Measurements from ENCODE around the gene MMP1. TPM values are rescaled to one million over a fixed set of nuclear protein-coding genes. Genes with fewer than 3 reads are reported as not detected.

MMP1 gene
- total RNA-seq, 1 experiment from 2014 or later: not detected

DNA sequence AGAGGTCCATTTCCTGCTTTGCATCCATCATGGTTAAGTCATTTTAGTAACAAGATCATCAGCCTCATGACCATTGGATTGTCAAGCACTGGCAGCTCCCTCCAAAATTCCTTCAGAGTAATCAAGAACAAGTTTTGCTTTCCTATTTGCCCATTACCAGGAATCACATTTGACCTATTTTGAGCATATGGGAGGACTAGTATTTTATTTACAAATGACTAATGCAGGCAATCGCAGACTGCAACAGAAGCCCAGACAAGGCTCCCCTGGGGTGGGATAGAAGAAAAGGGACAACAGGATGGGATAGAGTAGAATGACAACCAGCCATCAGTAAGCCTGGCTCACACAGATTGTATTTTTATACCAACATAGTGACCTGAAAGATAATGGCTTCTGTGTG, 26.6 kb downstream of the MMP1 start:
- Histone ChIP-seq H3K18ac (ENCODE audit: insufficient read length, low read depth, low read length) (no peak overlapping the region), H3K23ac (ENCODE audit: insufficient read length, low read depth, low read length) (no peak overlapping the region), H2BK12ac (ENCODE audit: insufficient read length, low read depth, low read length) (no peak overlapping the region), H4K91ac (ENCODE audit: insufficient read length, low read depth, low read length) (no peak overlapping the region), H3K56ac (ENCODE audit: insufficient read length, low read depth, low read length) (no peak overlapping the region), H4K8ac (replicated peaks; ENCODE audit: insufficient read length, low read depth, low read length) (no peak overlapping the region), H3K79me2 (ENCODE audit: insufficient read depth, low read length) (no peaks in the 10 kb centered on the region), H4K20me1 (ENCODE audit: control insufficient read depth, insufficient read depth, insufficient read length) (no peaks in the 10 kb centered on the region), H3K4me2 (ENCODE audit: insufficient read depth, insufficient read length, low read length) (no peak overlapping the region), H3K4me1 (ENCODE audit: insufficient read depth, low read length) (no peaks in the 10 kb centered on the region), H3K27me3 (ENCODE audit: insufficient read depth, low read length) (no peaks in the 10 kb centered on the region), H2AFZ (ENCODE audit: low read length) (no peak overlapping the region), H3K9me3 (ENCODE audit: control insufficient read depth, low read depth, low read length) (no peaks in the 10 kb centered on the region), H2BK20ac (ENCODE audit: low read depth, low read length, poor library complexity, severe bottlenecking) (no peak overlapping the region), H3K14ac (ENCODE audit: insufficient read depth, low read length) (no peak overlapping the region), H2BK15ac (ENCODE audit: low read depth, low read length) (no peak overlapping the region), H3K4ac (ENCODE audit: low read depth, low read length) (no peak overlapping the region), H2BK120ac (ENCODE audit: low read depth, low read length, poor library complexity, severe bottlenecking) (no peak overlapping the region), H3K23me2 (ENCODE audit: insufficient read length, low read depth, low read length, poor library complexity, severe bottlenecking) (no peaks in the 10 kb centered on the region), H2BK5ac (ENCODE audit: insufficient read length, low read length) (no peak overlapping the region), H3T11ph (ENCODE audit: low read length) (no peak overlapping the region), H3K27ac (ENCODE audit: insufficient read length, low read depth, low read length) (no peak overlapping the region), H2AK5ac (ENCODE audit: insufficient read length, low read length) (no peak overlapping the region), H3K9ac (ENCODE audit: extremely low read depth, insufficient read length, low read length) (no peak overlapping the region), H3K79me1 (ENCODE audit: insufficient read depth, low read depth, low read length, poor library complexity, severe bottlenecking) (no peaks in the 10 kb centered on the region), H4K5ac (ENCODE audit: insufficient read length, low read depth, low read length) (no peak overlapping the region)
- Mint-ChIP-seq H3K4me3 (no peak overlapping the region), H3K27ac (no peak overlapping the region), H3K36me3 (ENCODE audit: insufficient read depth in 1 of 3, low read depth in 3 of 3) (no peaks in the 10 kb centered on the region), H3K27me3 (ENCODE audit: low read depth) (no peaks in the 10 kb centered on the region), H3K4me1 (peaks cover 5 to 9% of the 10 kb centered on the region in 2 experiments; a peak in 2 of 4 replicates), H3K9me3 (no peaks in the 10 kb centered on the region; a peak in 1 of 5 replicates)
- TF ChIP-seq, protein P1, sequence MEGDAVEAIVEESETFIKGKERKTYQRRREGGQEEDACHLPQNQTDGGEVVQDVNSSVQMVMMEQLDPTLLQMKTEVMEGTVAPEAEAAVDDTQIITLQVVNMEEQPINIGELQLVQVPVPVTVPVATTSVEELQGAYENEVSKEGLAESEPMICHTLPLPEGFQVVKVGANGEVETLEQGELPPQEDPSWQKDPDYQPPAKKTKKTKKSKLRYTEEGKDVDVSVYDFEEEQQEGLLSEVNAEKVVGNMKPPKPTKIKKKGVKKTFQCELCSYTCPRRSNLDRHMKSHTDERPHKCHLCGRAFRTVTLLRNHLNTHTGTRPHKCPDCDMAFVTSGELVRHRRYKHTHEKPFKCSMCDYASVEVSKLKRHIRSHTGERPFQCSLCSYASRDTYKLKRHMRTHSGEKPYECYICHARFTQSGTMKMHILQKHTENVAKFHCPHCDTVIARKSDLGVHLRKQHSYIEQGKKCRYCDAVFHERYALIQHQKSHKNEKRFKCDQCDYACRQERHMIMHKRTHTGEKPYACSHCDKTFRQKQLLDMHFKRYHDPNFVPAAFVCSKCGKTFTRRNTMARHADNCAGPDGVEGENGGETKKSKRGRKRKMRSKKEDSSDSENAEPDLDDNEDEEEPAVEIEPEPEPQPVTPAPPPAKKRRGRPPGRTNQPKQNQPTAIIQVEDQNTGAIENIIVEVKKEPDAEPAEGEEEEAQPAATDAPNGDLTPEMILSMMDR (conservative IDR thresholded peaks at IDR 0.05): no peak
- WGBS (ENCODE audit: extremely low coverage, insufficient read length, low lambda C conversion rate): no CpG with 5 or more reads among the region's 1 CpG
- DNase-seq: no peak
